OCI-LY1 (cell line): ENCODE results near the gene DGKG.

Experiments used
- H2AFZ ChIP-seq: fragments of 200-600 bp; sonication (generic), shearing (Covaris generic); 2 replicates; pipeline ENCODE4 v1.6.0; 2014; ENCODE audit warnings: antibody characterized with exemption, mild to moderate bottlenecking, low read length
- H3F3A ChIP-seq: fragments of 200-600 bp; sonication (generic), shearing (Covaris generic); 2 replicates; pipeline ENCODE4 v1.6.0; 2014; ENCODE audit warnings: mild to moderate bottlenecking, antibody characterized with exemption, low read length, moderate library complexity; ENCODE audit not compliant: insufficient read depth
- H3K27ac ChIP-seq: fragments of 200-600 bp; sonication (generic); 2 replicates; pipeline ENCODE4 v1.5.1; 2014; ENCODE audit warnings: low read length, mixed run types, mild to moderate bottlenecking, low read depth; ENCODE audit not compliant: poor library complexity, severe bottlenecking
- H3K27me3 ChIP-seq: fragments of 200-600 bp; sonication (generic); 2 replicates; pipeline ENCODE4 v1.6.0; 2014; ENCODE audit warnings: antibody characterized with exemption, mild to moderate bottlenecking, low read length, moderate library complexity; ENCODE audit not compliant: insufficient read depth
- H3K36me3 ChIP-seq: fragments of 200-600 bp; sonication (generic); 2 replicates; pipeline ENCODE4 v1.6.1; 2014; ENCODE audit warnings: mild to moderate bottlenecking, antibody characterized with exemption, low read length, moderate library complexity, mixed read lengths; ENCODE audit not compliant: insufficient read depth
- H3K4me1 ChIP-seq: fragments of 200-600 bp; sonication (generic); 2 replicates; pipeline ENCODE4 v1.5.1; 2014; ENCODE audit warnings: mild to moderate bottlenecking, low read length, moderate library complexity; ENCODE audit not compliant: insufficient read depth, severe bottlenecking
- H3K4me2 ChIP-seq: fragments of 200-600 bp; sonication (generic), shearing (Covaris generic); 2 replicates; pipeline ENCODE4 v1.6.1; 2014; ENCODE audit warnings: low read length
- H3K4me3 ChIP-seq: fragments of 200-600 bp; sonication (generic); 2 replicates; pipeline ENCODE4 v1.5.1; 2014; ENCODE audit warnings: low read length, low read depth, mild to moderate bottlenecking, mixed read lengths; ENCODE audit not compliant: poor library complexity, severe bottlenecking
- H3K79me2 ChIP-seq: fragments of 200-600 bp; shearing (Covaris generic); 2 replicates; pipeline ENCODE4 v1.6.1; 2016; ENCODE audit warnings: mixed run types, low read length, mixed read lengths; ENCODE audit not compliant: insufficient read depth
- H3K9ac ChIP-seq: fragments of 200-600 bp; sonication (generic), shearing (Covaris generic); 2 replicates; pipeline ENCODE4 v1.6.1; 2014; ENCODE audit warnings: mild to moderate bottlenecking, low read length, mixed read lengths
- H3K9me2 ChIP-seq: fragments of 200-600 bp; sonication (generic), shearing (Covaris generic); 2 replicates; pipeline ENCODE4 v1.6.1; 2014; ENCODE audit warnings: low read depth, mild to moderate bottlenecking, low read length, mixed read lengths
- H3K9me3 ChIP-seq: fragments of 200-600 bp; shearing (Covaris generic); 2 replicates; pipeline ENCODE4 v1.6.1; 2014; ENCODE audit warnings: low read length, mixed read lengths
- H4K20me1 ChIP-seq: fragments of 200-600 bp; sonication (generic), shearing (Covaris generic); 2 replicates; pipeline ENCODE4 v1.6.0; 2016; ENCODE audit warnings: mild to moderate bottlenecking, low read length; ENCODE audit not compliant: insufficient read depth
- CTCF ChIP-seq: fragments of 200-600 bp; sonication (generic), shearing (Covaris generic); IDR thresholded peaks from 2 replicates; pipeline ENCODE4 v1.5.1; 2017; ENCODE audit warnings: mild to moderate bottlenecking, antibody characterized with exemption, low read length, moderate library complexity, mixed read lengths
- EZH2 ChIP-seq: fragments of 200-600 bp; sonication (generic), shearing (Covaris generic); IDR thresholded peaks from 2 replicates; pipeline ENCODE4 v1.8.0; 2017; ENCODE audit warnings: borderline replicate concordance, mixed run types, mild to moderate bottlenecking, antibody characterized with exemption, low read length, moderate library complexity, mixed read lengths

The DGKG gene

GRCh38 chr3:186128158-186128557 lies 233.9 kb downstream of the DGKG start:
- Histone ChIP-seq H2AFZ (no peak overlapping the region), H3K79me2 (no peaks in the 10 kb centered on the region), H3K36me3 (no peaks in the 10 kb centered on the region), H3K27ac (no peak overlapping the region), H3K9me3 (no peaks in the 10 kb centered on the region), H3K9me2 (no peaks in the 10 kb centered on the region), H4K20me1 (no peaks in the 10 kb centered on the region), H3K27me3 (no peaks in the 10 kb centered on the region), H3F3A (no peaks in the 10 kb centered on the region), H3K4me2 (no peak overlapping the region), H3K9ac (no peak overlapping the region), H3K4me1 (no peaks in the 10 kb centered on the region), H3K4me3 (no peak overlapping the region)
- TF ChIP-seq EZH2 (no peak), CTCF (no peak)

GRCh38 chr3:186127463-186127862 lies 234.6 kb downstream of the DGKG start:
- Histone ChIP-seq H3K36me3 (no peaks in the 10 kb centered on the region), H2AFZ (no peak overlapping the region), H3K4me1 (no peaks in the 10 kb centered on the region), H3K9me3 (no peaks in the 10 kb centered on the region), H3K27ac (no peak overlapping the region), H3K9ac (no peak overlapping the region), H3K4me3 (no peak overlapping the region), H3K79me2 (no peaks in the 10 kb centered on the region), H3K4me2 (no peak overlapping the region), H3K27me3 (no peaks in the 10 kb centered on the region), H4K20me1 (no peaks in the 10 kb centered on the region), H3K9me2 (no peaks in the 10 kb centered on the region), H3F3A (no peaks in the 10 kb centered on the region)
- no peak for TF ChIP-seq CTCF
- no peak for TF ChIP-seq EZH2

- Histone ChIP-seq H3K79me2 (no peaks in the 10 kb centered on the region), H3K9me2 (no peaks in the 10 kb centered on the region), H4K20me1 (no peaks in the 10 kb centered on the region), H3F3A (no peaks in the 10 kb centered on the region), H3K9ac (no peak overlapping the region), H3K4me1 (no peaks in the 10 kb centered on the region), H3K36me3 (no peaks in the 10 kb centered on the region), H3K4me3 (no peak overlapping the region), H3K4me2 (no peak overlapping the region), H3K27ac (no peak overlapping the region), H3K9me3 (no peaks in the 10 kb centered on the region), H3K27me3 (no peaks in the 10 kb centered on the region), H2AFZ (no peak overlapping the region)
- no peak for TF ChIP-seq CTCF
- no peak for TF ChIP-seq EZH2
Measured at GRCh38 chr3:186125118-186125517, 236.9 kb downstream of the DGKG start.
